WTC11 (cell line): ENCODE results near the gene TGFBR1. TPM values are rescaled to one million over a fixed set of nuclear protein-coding genes. Genes with fewer than 3 reads are reported as not detected.
A peak's percentile ranks its signal among the peaks of the same experiment; 100 is the strongest.

ENCODE experiments used
- ATAC-seq: fragments of 200-7000 bp; cut with Tn5 transposase; 2 replicates; pipeline ENCODE4 v1.10.0; 2021; ENCODE audit warnings: mild to moderate bottlenecking, moderate library complexity
- Bru-seq: library from RNA; stranded (reverse); fragments of 400-500 nt; gene quantifications from one replicate; lab custom pipeline; 2021; lab: Mats Ljungman, UMichigan
- CTCF ChIA-PET: fragments of 300-600 bp; sonication (Branson Sonifier 250); formaldehyde crosslinking; loops from one replicate; lab custom pipeline; 2021; ENCODE audit warnings: antibody characterized with exemption; lab: Charles Lee
- POLR2A ChIA-PET: fragments of 350-600 bp; sonication (Branson Sonifier 250); formaldehyde crosslinking; loops from one replicate; lab custom pipeline; 2021; ENCODE audit warnings: antibody characterized with exemption; lab: Charles Lee
- DNase-seq: peaks from one replicate; pipeline ENCODE4 v3.0.0; 2021; ENCODE audit warnings: low spot score
- H3K27ac Mint-ChIP-seq: 2 replicates; pipeline ENCODE4 v1.8.0; 2021; ENCODE audit warnings: mixed read lengths
- H3K27me3 Mint-ChIP-seq: 2 replicates; pipeline ENCODE4 v1.8.0; 2021; ENCODE audit warnings: low read depth, mild to moderate bottlenecking, moderate library complexity, mixed read lengths
- H3K36me3 Mint-ChIP-seq: 2 replicates; pipeline ENCODE4 v1.8.0; 2021; ENCODE audit warnings: mixed read lengths
- H3K4me1 Mint-ChIP-seq: 2 replicates; pipeline ENCODE4 v1.8.0; 2022; ENCODE audit warnings: mixed read lengths
- H3K4me3 Mint-ChIP-seq: 2 replicates; pipeline ENCODE4 v1.8.0; 2021; ENCODE audit warnings: mild to moderate bottlenecking, moderate library complexity, mixed read lengths
- H3K9me3 Mint-ChIP-seq: 2 replicates; pipeline ENCODE4 v1.8.0; 2021; ENCODE audit warnings: mixed read lengths
- E2F5 ChIP-seq: sonication (generic); formaldehyde crosslinking; IDR thresholded peaks from 2 replicates; pipeline ENCODE4 v1.8.1; 2022; ENCODE audit warnings: mild to moderate bottlenecking, moderate library complexity, missing genetic modification reagents
- EMX1 ChIP-seq: fragments of 250-450 bp; sonication (Bioruptor Pico); IDR thresholded peaks from 2 replicates; pipeline ENCODE4 v1.8.0; 2021; ENCODE audit warnings: mild to moderate bottlenecking
- FOXK1 ChIP-seq: sonication (generic); formaldehyde crosslinking; IDR thresholded peaks from 2 replicates; pipeline ENCODE4 v1.8.0; 2022; ENCODE audit warnings: mild to moderate bottlenecking, moderate library complexity, missing genetic modification reagents
- GTF2I ChIP-seq: fragments of 250-450 bp; sonication (Bioruptor Pico); conservative IDR thresholded peaks from 2 replicates; pipeline ENCODE4 v1.4.0; 2021; ENCODE audit warnings: mild to moderate bottlenecking
- JAZF1 ChIP-seq: fragments of 250-450 bp; sonication (Bioruptor Pico); IDR thresholded peaks from 2 replicates; pipeline ENCODE4 v1.9.0; 2021; ENCODE audit warnings: moderate library complexity, mild to moderate bottlenecking, inconsistent platforms
- NFE2L1 ChIP-seq: sonication (generic); formaldehyde crosslinking; IDR thresholded peaks from 2 replicates; pipeline ENCODE4 v1.8.1; 2023; ENCODE audit warnings: missing genetic modification reagents
- NFYB ChIP-seq: sonication (generic); formaldehyde crosslinking; conservative IDR thresholded peaks from 2 replicates; pipeline ENCODE4 v1.8.0; 2022; ENCODE audit warnings: low read depth, missing genetic modification reagents
- NR1H2 ChIP-seq: sonication (generic); formaldehyde crosslinking; IDR thresholded peaks from 2 replicates; pipeline ENCODE4 v1.9.0; 2021; ENCODE audit warnings: mild to moderate bottlenecking, moderate library complexity, missing genetic modification reagents
- PRDM15 ChIP-seq: sonication (generic); formaldehyde crosslinking; IDR thresholded peaks from 2 replicates; pipeline ENCODE4 v1.8.0; 2022; ENCODE audit warnings: missing genetic modification reagents
- RELA ChIP-seq: sonication (generic); formaldehyde crosslinking; IDR thresholded peaks from 2 replicates; pipeline ENCODE4 v1.8.1; 2022; ENCODE audit warnings: missing genetic modification reagents, mild to moderate bottlenecking, borderline replicate concordance
- RORB ChIP-seq: fragments of 250-450 bp; sonication (Bioruptor Pico); IDR thresholded peaks from 2 replicates; pipeline ENCODE4 v1.9.0; 2021; ENCODE audit warnings: mild to moderate bottlenecking
- SMAD3 ChIP-seq: sonication (generic); formaldehyde crosslinking; IDR thresholded peaks from 2 replicates; pipeline ENCODE4 v1.8.0; 2022; ENCODE audit warnings: missing genetic modification reagents, mild to moderate bottlenecking, borderline replicate concordance
- SMAD4 ChIP-seq: sonication (generic); formaldehyde crosslinking; IDR thresholded peaks from 2 replicates; pipeline ENCODE4 v1.8.0; 2022; ENCODE audit warnings: mild to moderate bottlenecking, missing genetic modification reagents
- SP1 ChIP-seq: sonication (generic); formaldehyde crosslinking; conservative IDR thresholded peaks from 2 replicates; pipeline ENCODE4 v1.8.1; 2022; ENCODE audit warnings: missing genetic modification reagents
- TCF7 ChIP-seq: sonication (generic); formaldehyde crosslinking; IDR thresholded peaks from 2 replicates; pipeline ENCODE4 v1.8.0; 2022; ENCODE audit warnings: mild to moderate bottlenecking, low read depth, missing genetic modification reagents, moderate library complexity
- TEAD1 ChIP-seq: sonication (generic); formaldehyde crosslinking; IDR thresholded peaks from 2 replicates; pipeline ENCODE4 v1.8.0; 2022; ENCODE audit warnings: mild to moderate bottlenecking, missing genetic modification reagents
- TP53 ChIP-seq: sonication (generic); formaldehyde crosslinking; IDR thresholded peaks from 2 replicates; pipeline ENCODE4 v1.8.1; 2023; ENCODE audit warnings: mild to moderate bottlenecking, missing genetic modification reagents
- ZNF232 ChIP-seq: sonication (generic); formaldehyde crosslinking; IDR thresholded peaks from 2 replicates; pipeline ENCODE4 v1.8.0; 2022; ENCODE audit warnings: mild to moderate bottlenecking, missing genetic modification reagents
- ZNF317 ChIP-seq: sonication (generic); formaldehyde crosslinking; IDR thresholded peaks from 2 replicates; pipeline ENCODE4 v1.8.1; 2023; ENCODE audit warnings: low read depth, mild to moderate bottlenecking, moderate library complexity, missing genetic modification reagents, borderline replicate concordance
- long read RNA-seq, 3 experiments: library from RNA in 1 of 3; library from capped mRNA in 1 of 3; library from polyadenylated mRNA in 1 of 3; unstranded in 2 of 3; stranded (forward) in 1 of 3; transcript quantifications; one replicate each; pipeline ENCODE4 v2.0.0, GENCODE V29; 2021
- total RNA-seq: library from RNA; stranded (reverse); gene quantifications from 3 replicates; pipeline ENCODE4 v1.2.3, GENCODE V29; 2021
- TF ChIP-seq, protein P1 (sequence below): sonication (generic); formaldehyde crosslinking; IDR thresholded peaks from 2 replicates; pipeline ENCODE4 v1.8.1; 2022; ENCODE audit warnings: low read depth, missing genetic modification reagents, borderline replicate concordance
- TF ChIP-seq, protein P2 (sequence below): sonication (generic); formaldehyde crosslinking; IDR thresholded peaks from 2 replicates; pipeline ENCODE4 v1.8.0; 2022; ENCODE audit warnings: mild to moderate bottlenecking, missing genetic modification reagents
- TF ChIP-seq, protein P3 (sequence below): fragments of 250-450 bp; sonication (Bioruptor Pico); IDR thresholded peaks from 2 replicates; pipeline ENCODE4 v1.9.0; 2021; ENCODE audit warnings: moderate library complexity, mild to moderate bottlenecking, inconsistent platforms, borderline replicate concordance
- TF ChIP-seq, protein P4 (sequence below): sonication (generic); formaldehyde crosslinking; IDR thresholded peaks from 2 replicates; pipeline ENCODE4 v1.8.1; 2023; ENCODE audit warnings: mild to moderate bottlenecking, missing genetic modification reagents, borderline replicate concordance

Gene TGFBR1
- total RNA-seq (39.0 to 44.6 TPM (median 42.4 TPM) in 3 replicates), Bru-seq, nascent RNA (percentile 89 among the genes with signal in this experiment)
- long read RNA-seq, experiment 1, full-length matches to known transcripts, result 312 of 409 reads
- long read RNA-seq, experiment 1, partial matches to known transcripts, result 66 of 409 reads
- long read RNA-seq, experiment 1, other reads (novel, unspliced or antisense), result 31 of 409 reads
- long read RNA-seq, experiment 2, full-length matches to known transcripts, result 5 of 51 reads
- long read RNA-seq, experiment 2, partial matches to known transcripts, result 42 of 51 reads
- long read RNA-seq, experiment 2, other reads (novel, unspliced or antisense), result 4 of 51 reads
- long read RNA-seq, experiment 3, partial matches to known transcripts, result 0 of 6 reads
- long read RNA-seq, experiment 3, other reads (novel, unspliced or antisense), result 6 of 6 reads

DNA sequence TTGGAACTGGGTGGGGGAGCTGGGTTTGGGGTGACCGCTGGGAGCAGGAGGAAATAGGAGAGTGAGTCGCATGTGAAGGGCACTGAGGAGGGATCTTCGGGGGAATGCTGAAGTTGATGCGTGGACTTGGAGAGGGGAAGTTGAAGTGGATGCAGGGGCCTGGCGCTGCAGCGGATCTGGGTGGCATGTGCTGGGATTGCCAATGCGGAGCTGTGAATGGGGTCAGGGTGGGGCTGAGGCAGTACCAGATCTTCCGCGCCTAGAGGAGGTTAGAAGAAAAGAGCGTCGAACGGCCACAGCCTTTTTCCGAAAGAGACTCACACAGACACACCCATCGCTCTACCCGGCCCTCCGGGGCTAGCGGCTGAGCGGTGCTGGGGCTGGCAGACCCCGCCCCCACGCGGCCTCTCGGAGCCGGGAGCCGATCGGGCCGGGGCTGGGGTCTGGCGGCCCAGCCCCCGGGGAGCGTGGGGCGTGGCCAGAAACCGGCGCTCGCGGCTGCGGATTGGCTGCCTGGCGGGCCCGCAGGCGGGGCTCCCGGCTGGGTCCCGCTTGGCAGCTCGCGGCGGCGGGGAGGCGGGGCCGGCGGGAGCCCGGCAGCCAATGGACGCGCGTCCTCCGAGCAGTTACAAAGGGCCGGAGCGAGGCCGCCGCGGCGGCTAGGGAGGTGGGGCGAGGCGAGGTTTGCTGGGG lies at the start of gene TGFBR1:
TGFBR1 (plus strand) TSS at position 655 of the 693 bp plus-strand sequence. CDS start 93 bp downstream, outside the sequence.
- POLR2A ChIA-PET, result interaction anchor here (0.6 to 1.8 kb wide), 2 partner anchors 10 to 106 kb away, joined by 3 to 5 read pairs; no protein-coding TSS in a partner anchor
- Mint-ChIP-seq H3K4me1 (peaks cover 42% of the 10 kb centered on the region), H3K27ac (peak within 1 kb of the TSS; percentile 83), H3K4me3 (peak within 1 kb of the TSS; percentile 88), H3K9me3 (peaks cover 4% of the 10 kb centered on the region; the same call in 1 of the 2 replicates), H3K27me3 (peaks cover 18% of the 10 kb centered on the region), H3K36me3 (no peaks in the 10 kb centered on the region)
- CTCF ChIA-PET, result interaction anchor here (0.7 to 2.3 kb wide), 7 partner anchors 35 to 313 kb away, joined by 3 to 7 read pairs (median 4); partner anchors contain the start of gene COL15A1
- DNase-seq (peak; percentile 94), ATAC-seq (peak; percentile 90)
- TF ChIP-seq TEAD1, result peak; percentile 19; the same call in 1 of the 2 replicates
- TF ChIP-seq JAZF1 (CRISPR knock-in tag), result no peak
- no peak for TF ChIP-seq GTF2I
- TF ChIP-seq, protein P1, sequence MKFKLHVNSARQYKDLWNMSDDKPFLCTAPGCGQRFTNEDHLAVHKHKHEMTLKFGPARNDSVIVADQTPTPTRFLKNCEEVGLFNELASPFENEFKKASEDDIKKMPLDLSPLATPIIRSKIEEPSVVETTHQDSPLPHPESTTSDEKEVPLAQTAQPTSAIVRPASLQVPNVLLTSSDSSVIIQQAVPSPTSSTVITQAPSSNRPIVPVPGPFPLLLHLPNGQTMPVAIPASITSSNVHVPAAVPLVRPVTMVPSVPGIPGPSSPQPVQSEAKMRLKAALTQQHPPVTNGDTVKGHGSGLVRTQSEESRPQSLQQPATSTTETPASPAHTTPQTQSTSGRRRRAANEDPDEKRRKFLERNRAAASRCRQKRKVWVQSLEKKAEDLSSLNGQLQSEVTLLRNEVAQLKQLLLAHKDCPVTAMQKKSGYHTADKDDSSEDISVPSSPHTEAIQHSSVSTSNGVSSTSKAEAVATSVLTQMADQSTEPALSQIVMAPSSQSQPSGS (CRISPR knock-in tag), result no peak
- peak; percentile 21; the same call in 1 of the 2 replicates for TF ChIP-seq PRDM15 (CRISPR knock-in tag)
- TF ChIP-seq SP1 (CRISPR knock-in tag), result peak; percentile 70
- TF ChIP-seq, protein P2, sequence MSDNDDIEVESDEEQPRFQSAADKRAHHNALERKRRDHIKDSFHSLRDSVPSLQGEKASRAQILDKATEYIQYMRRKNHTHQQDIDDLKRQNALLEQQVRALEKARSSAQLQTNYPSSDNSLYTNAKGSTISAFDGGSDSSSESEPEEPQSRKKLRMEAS, result 0 out of 2 replicates have a peak, but pooled peaks have one; percentile 48
- TF ChIP-seq TCF7 (CRISPR knock-in tag), result no peak
- no peak for TF ChIP-seq RELA
- TF ChIP-seq NFE2L1 (CRISPR knock-in tag), result 0 out of 2 replicates have a peak, but pooled peaks have one; percentile 17
- TF ChIP-seq E2F5 (CRISPR knock-in tag), result peak; percentile 48; the same call in 1 of the 2 replicates
- TF ChIP-seq NR1H2 (CRISPR knock-in tag), result no peak
- TF ChIP-seq NFYB (CRISPR knock-in tag), result 0 out of 2 replicates have a peak, but pooled peaks have one; percentile 21
- TF ChIP-seq FOXK1 (CRISPR knock-in tag), result peak; percentile 10; the same call in 1 of the 2 replicates

- POLR2A ChIA-PET, result interaction anchor here (0.7 kb wide), 1 partner anchor 138 kb away, joined by 3 read pairs; no protein-coding TSS in a partner anchor
- ATAC-seq (no peak), DNase-seq (no peak)
- no peak for TF ChIP-seq RORB (CRISPR knock-in tag)
- no peak for TF ChIP-seq SMAD3 (CRISPR knock-in tag)
- TF ChIP-seq TP53 (CRISPR knock-in tag), result no peak
- no peak for TF ChIP-seq ZNF317
- TF ChIP-seq, protein P3, sequence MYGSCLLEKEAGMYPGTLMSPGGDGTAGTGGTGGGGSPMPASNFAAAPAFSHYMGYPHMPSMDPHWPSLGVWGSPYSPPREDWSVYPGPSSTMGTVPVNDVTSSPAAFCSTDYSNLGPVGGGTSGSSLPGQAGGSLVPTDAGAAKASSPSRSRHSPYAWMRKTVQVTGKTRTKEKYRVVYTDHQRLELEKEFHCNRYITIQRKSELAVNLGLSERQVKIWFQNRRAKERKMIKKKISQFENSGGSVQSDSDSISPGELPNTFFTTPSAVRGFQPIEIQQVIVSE (CRISPR knock-in tag), result no peak
- TF ChIP-seq ZNF232 (CRISPR knock-in tag), result no peak
- TF ChIP-seq EMX1 (CRISPR knock-in tag), result no peak
- no peak for TF ChIP-seq SMAD4
- TF ChIP-seq, protein P4, sequence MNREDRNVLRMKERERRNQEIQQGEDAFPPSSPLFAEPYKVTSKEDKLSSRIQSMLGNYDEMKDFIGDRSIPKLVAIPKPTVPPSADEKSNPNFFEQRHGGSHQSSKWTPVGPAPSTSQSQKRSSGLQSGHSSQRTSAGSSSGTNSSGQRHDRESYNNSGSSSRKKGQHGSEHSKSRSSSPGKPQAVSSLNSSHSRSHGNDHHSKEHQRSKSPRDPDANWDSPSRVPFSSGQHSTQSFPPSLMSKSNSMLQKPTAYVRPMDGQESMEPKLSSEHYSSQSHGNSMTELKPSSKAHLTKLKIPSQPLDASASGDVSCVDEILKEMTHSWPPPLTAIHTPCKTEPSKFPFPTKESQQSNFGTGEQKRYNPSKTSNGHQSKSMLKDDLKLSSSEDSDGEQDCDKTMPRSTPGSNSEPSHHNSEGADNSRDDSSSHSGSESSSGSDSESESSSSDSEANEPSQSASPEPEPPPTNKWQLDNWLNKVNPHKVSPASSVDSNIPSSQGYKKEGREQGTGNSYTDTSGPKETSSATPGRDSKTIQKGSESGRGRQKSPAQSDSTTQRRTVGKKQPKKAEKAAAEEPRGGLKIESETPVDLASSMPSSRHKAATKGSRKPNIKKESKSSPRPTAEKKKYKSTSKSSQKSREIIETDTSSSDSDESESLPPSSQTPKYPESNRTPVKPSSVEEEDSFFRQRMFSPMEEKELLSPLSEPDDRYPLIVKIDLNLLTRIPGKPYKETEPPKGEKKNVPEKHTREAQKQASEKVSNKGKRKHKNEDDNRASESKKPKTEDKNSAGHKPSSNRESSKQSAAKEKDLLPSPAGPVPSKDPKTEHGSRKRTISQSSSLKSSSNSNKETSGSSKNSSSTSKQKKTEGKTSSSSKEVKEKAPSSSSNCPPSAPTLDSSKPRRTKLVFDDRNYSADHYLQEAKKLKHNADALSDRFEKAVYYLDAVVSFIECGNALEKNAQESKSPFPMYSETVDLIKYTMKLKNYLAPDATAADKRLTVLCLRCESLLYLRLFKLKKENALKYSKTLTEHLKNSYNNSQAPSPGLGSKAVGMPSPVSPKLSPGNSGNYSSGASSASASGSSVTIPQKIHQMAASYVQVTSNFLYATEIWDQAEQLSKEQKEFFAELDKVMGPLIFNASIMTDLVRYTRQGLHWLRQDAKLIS (CRISPR knock-in tag), result no peak
Measured at GRCh38 chr9:99055384-99055783, 49.5 kb upstream of the TGFBR1 start.

More at GRCh38 chr9:99055384-99055783, 49.5 kb upstream of the TGFBR1 start:
- peaks cover 3% of the 10 kb centered on the region for H3K27me3 Mint-ChIP-seq
- no peaks in the 10 kb centered on the region for H3K36me3 Mint-ChIP-seq
- H3K4me1 Mint-ChIP-seq, result no peaks in the 10 kb centered on the region
- H3K4me3 Mint-ChIP-seq, result no peak overlapping the region
- no peak overlapping the region for H3K27ac Mint-ChIP-seq
- CTCF ChIA-PET, result interaction anchor here (1.7 kb wide), 1 partner anchor 57 kb away, joined by 4 read pairs; no protein-coding TSS in a partner anchor
- H3K9me3 Mint-ChIP-seq, result 0 out of 2 replicates have a peak, but pooled peaks cover 4% of the 10 kb centered on the region
